Measurements from ENCODE around the gene NKPD1. TPM values are rescaled to one million over a fixed set of nuclear protein-coding genes. Genes with fewer than 3 reads are reported as not detected.

The NKPD1 gene
- total and polyA plus RNA-seq, 2 donors (not counting 3 experiments of a cell fraction or from before 2014, with no cell fraction given) = 0.04 TPM; not detected in 1

- dilution Hi-C loops (cut with MboI; ENCODE audit: extremely low pct_ligation_motif_present, low sequenced_read_pairs) = no loop called here
- CTCF ChIA-PET = no interaction called here
- no peak for DNase-seq (ENCODE audit: low read depth, low spot score)
Observed at GRCh38 chr19:45159210-45159970, 1.4 kb downstream of the NKPD1 start.

More at GRCh38 chr19:45159210-45159970, 1.4 kb downstream of the NKPD1 start:
- Histone ChIP-seq H3K36me3 (ENCODE audit: control insufficient read depth in 2 of 2, extremely low read depth in 1 of 2, insufficient read depth in 2 of 2, low read length in 2 of 2) (no peaks in the 10 kb centered on the region), H3K4me3 (replicated peaks in 1 of 3; ENCODE audit: insufficient read depth in 1 of 3, low read depth in 1 of 3, low read length in 3 of 3) (no peak overlapping the region), H3K9me3 (replicated peaks; ENCODE audit: control insufficient read depth, insufficient read depth, low read length) (no peaks in the 10 kb centered on the region), H3K79me2 (ENCODE audit: control insufficient read depth, insufficient read depth, low read length) (no peaks in the 10 kb centered on the region), H3K4me2 (ENCODE audit: insufficient read depth, low read length) (no peak overlapping the region), H3K4me1 (ENCODE audit: control insufficient read depth, extremely low read depth, insufficient read depth, low read length) (peaks cover 5% of the 10 kb centered on the region), H3K9ac (replicated peaks; ENCODE audit: extremely low read depth, insufficient read depth, low read length) (no peak overlapping the region), H3K27ac (ENCODE audit: insufficient read depth, low read depth, low read length) (no peak overlapping the region), H2AFZ (ENCODE audit: low read depth, low read length) (no peak overlapping the region), H3K9me1 (replicated peaks; ENCODE audit: control insufficient read depth, extremely low read depth, insufficient read depth, low read length) (no peaks in the 10 kb centered on the region), H4K20me1 (replicated peaks; ENCODE audit: control insufficient read depth, extremely low read depth, insufficient read depth, low read length) (no peaks in the 10 kb centered on the region), H3K27me3 (ENCODE audit: control insufficient read depth in 2 of 2, insufficient read depth in 2 of 2, low read length in 2 of 2) (no peaks in the 10 kb centered on the region)
- FAIRE-seq = no peak
- POLR2A ChIA-PET = no interaction called here
- intact Hi-C loops (cut with micrococcal nuclease) = no loop called here
- BruUV-seq (replicated peaks) = no TSS peak
- TF ChIP-seq MYC (IDR thresholded peaks at IDR 0.05; ENCODE audit: low read depth, low read length) (no peak), EZH2 (IDR thresholded peaks at IDR 0.05; ENCODE audit: borderline replicate concordance, low read depth, low read length, severe bottlenecking) (no peak), GATA2 (IDR thresholded peaks at IDR 0.05; ENCODE audit: insufficient read depth, insufficient read length, low read depth, low read length) (no peak), CTCF (IDR thresholded peaks at IDR 0.05; ENCODE audit: extremely low read depth in 1 of 2, insufficient read depth in 1 of 2, low read depth in 1 of 2, low read length in 2 of 2) (no peak), MAX (IDR thresholded peaks at IDR 0.05; ENCODE audit: insufficient read depth, insufficient read length) (no peak), FOS (IDR thresholded peaks at IDR 0.05; ENCODE audit: borderline replicate concordance, insufficient read depth, low read length) (no peak)

Measured in endothelial cell of umbilical vein (primary cell).